Gastrocnemius medialis (tissue), 4 donors: ENCODE results near the gene ATP6AP1.

Source experiments
- POLR2A ChIP-seq, 2 donors: fragments of 450-650 bp; IDR thresholded peaks; one replicate each; pipeline ENCODE4 v1.6.1; 2017; ENCODE audit warnings: antibody characterized with exemption in 2 of 2, mild to moderate bottlenecking in 2 of 2, moderate library complexity in 2 of 2
- TF ChIP-seq, protein P1 (sequence below), 5 experiments: fragments of 450-650 bp in 3 of 5; fragments of 200-600 bp in 2 of 5; sonication (generic) in 2 of 5; IDR thresholded peaks in 4 of 5; conservative IDR thresholded peaks in 1 of 5; 1 replicate in 4 of 5; 2 replicates in 1 of 5; pipeline ENCODE4 v1.5.1; 2016 to 2019; ENCODE audit warnings: antibody characterized with exemption in 5 of 5, mild to moderate bottlenecking in 3 of 5, moderate library complexity in 3 of 5

- TF ChIP-seq, protein P1, sequence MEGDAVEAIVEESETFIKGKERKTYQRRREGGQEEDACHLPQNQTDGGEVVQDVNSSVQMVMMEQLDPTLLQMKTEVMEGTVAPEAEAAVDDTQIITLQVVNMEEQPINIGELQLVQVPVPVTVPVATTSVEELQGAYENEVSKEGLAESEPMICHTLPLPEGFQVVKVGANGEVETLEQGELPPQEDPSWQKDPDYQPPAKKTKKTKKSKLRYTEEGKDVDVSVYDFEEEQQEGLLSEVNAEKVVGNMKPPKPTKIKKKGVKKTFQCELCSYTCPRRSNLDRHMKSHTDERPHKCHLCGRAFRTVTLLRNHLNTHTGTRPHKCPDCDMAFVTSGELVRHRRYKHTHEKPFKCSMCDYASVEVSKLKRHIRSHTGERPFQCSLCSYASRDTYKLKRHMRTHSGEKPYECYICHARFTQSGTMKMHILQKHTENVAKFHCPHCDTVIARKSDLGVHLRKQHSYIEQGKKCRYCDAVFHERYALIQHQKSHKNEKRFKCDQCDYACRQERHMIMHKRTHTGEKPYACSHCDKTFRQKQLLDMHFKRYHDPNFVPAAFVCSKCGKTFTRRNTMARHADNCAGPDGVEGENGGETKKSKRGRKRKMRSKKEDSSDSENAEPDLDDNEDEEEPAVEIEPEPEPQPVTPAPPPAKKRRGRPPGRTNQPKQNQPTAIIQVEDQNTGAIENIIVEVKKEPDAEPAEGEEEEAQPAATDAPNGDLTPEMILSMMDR (IDR thresholded peaks at IDR 0.05 in 4 of 5, conservative IDR thresholded peaks at IDR 0.05 in 1 of 5), result no peak
- TF ChIP-seq POLR2A (IDR thresholded peaks at IDR 0.05), result no peak
Observed at GRCh38 chrX:154463611-154464220, 35.2 kb downstream of the ATP6AP1 start.
